Measurements from ENCODE around the gene C1QL2. TPM values are rescaled to one million over a fixed set of nuclear protein-coding genes. Genes with fewer than 3 reads are reported as not detected.

Gene C1QL2
- total and polyA plus RNA-seq, 5 donors from 2014 or later, result not detected

DNA sequence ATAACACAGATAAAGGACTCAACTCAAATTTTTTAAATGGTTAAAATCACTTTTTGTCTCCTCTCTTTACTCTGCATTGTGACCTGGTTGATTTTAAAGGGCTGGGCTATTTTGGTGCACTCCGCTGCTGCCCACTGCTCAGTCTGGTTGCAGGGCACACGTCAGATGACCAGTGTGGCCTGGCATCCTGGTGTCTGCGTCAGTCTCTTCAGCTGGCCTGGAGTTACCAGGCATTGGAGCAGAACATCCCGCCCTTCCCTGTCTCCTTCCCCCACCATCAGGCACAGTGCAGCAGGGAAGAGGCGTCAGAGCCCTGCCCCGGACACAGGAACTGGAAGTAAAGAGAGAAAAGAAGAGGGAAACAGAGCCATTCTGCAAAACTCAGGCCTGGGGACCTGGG, 8.9 kb downstream of the C1QL2 start:
- no peak overlapping the region for H3K27ac Mint-ChIP-seq
- H3K27me3 Mint-ChIP-seq, result peaks cover 22% of the 10 kb centered on the region
- DNase-seq (no peak), ATAC-seq (ENCODE audit: low read depth in 2 of 2) (no peak)
- H3K4me3 Mint-ChIP-seq, result no peak overlapping the region
- no peaks in the 10 kb centered on the region for H3K4me1 ChIP-seq (ENCODE audit: control insufficient read depth, insufficient read depth, low read length, poor library complexity, severe bottlenecking)
- H3K27ac ChIP-seq (ENCODE audit: insufficient read depth, low read length, poor library complexity, severe bottlenecking), result no peak overlapping the region
- H3K36me3 Mint-ChIP-seq, result no peaks in the 10 kb centered on the region
- H3K4me1 Mint-ChIP-seq, result no peaks in the 10 kb centered on the region
- no peak overlapping the region for H3K4me3 ChIP-seq (ENCODE audit: low read depth, low read length)
- no peaks in the 10 kb centered on the region for H3K9me3 ChIP-seq (ENCODE audit: control insufficient read depth in 2 of 2, low read length in 2 of 2)
- H3K9me3 Mint-ChIP-seq, result peaks cover 0 to 2% (median 0%) of the 10 kb centered on the region in 7 donors
- no peaks in the 10 kb centered on the region for H3K36me3 ChIP-seq (ENCODE audit: control insufficient read depth, insufficient read depth, low read length)
- no peaks in the 10 kb centered on the region for H3K27me3 ChIP-seq (ENCODE audit: control insufficient read depth, insufficient read depth, low read length)

DNA sequence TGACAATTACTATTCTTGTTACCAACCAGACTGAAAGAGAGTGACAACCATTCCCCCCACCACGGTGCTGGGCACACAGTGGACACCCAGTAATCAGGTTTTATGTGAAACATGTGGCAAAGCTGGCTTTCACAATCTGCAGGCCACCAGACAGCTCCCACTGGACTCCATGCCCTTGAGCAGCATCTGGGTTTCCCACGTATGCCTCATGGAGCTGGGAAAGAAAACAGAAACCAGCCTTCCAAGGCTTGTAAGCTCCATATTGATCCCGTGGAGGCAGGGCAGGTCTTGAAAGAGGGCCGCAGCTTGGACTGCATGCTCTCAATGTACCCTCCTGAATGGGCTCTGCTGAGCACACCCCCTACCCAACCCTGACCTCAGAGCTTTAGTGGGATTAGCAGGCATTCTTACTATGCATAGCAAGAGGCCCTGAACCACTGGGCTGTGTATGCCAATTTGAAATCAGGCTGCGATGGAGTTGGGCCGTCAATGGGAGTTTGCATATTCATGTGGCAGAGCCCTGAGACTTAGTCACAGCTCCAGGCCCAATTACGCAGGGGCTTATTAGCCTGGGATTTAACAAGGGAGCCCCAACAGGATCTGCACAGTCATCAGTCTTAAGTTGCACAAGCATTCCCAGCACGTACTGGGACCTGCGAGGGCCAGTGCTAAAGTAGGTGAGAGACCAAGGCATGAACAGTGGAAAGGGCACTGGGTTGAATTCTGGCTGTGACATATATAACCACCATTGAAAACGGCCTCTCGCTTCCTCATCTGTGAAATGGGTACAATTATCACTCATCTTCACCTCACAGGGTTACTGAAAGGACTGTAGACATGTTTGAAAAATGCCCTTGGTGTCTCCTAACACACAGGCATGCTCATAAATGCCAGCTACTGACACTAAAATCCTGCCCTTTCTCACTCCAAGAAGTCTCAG, 10.5 kb downstream of the C1QL2 start:
- Histone ChIP-seq H3K9me3 (ENCODE audit: control insufficient read depth in 2 of 2, low read length in 2 of 2) (no peaks in the 10 kb centered on the region), H3K4me3 (ENCODE audit: low read depth, low read length) (no peak overlapping the region), H3K27me3 (ENCODE audit: control insufficient read depth, insufficient read depth, low read length) (no peaks in the 10 kb centered on the region), H3K36me3 (ENCODE audit: control insufficient read depth, insufficient read depth, low read length) (no peaks in the 10 kb centered on the region), H3K27ac (ENCODE audit: insufficient read depth, low read length, poor library complexity, severe bottlenecking) (no peak overlapping the region), H3K4me1 (ENCODE audit: control insufficient read depth, insufficient read depth, low read length, poor library complexity, severe bottlenecking) (no peaks in the 10 kb centered on the region)
- peaks cover 20% of the 10 kb centered on the region for H3K27me3 Mint-ChIP-seq
- DNase-seq (no peak), ATAC-seq (ENCODE audit: low read depth in 2 of 2) (no peak)
- no peak overlapping the region for H3K4me3 Mint-ChIP-seq
- no peaks in the 10 kb centered on the region for H3K36me3 Mint-ChIP-seq
- H3K9me3 Mint-ChIP-seq, result peaks cover 0 to 2% (median 0%) of the 10 kb centered on the region in 7 donors
- H3K4me1 Mint-ChIP-seq, result no peaks in the 10 kb centered on the region
- no peak overlapping the region for H3K27ac Mint-ChIP-seq

DNA sequence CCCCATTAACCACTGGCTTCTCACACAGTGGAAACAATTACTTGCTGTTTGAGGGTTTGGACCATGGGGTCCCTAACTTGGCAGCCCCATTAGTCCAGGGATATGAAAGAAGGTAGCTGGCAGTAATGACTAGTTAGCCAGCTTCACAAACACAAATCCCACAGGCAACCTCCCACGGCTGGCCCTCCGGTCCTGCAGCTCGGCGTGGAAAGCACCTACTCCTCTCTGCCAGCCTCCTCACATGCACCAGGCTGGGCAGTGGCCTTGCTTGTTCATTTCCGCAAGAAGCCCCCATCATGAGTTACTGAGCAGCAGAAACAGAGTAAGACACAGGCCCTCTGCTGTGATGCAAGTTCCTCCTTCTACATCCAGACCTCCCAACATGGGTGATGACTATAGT, 13.7 kb downstream of the C1QL2 start:
- no peaks in the 10 kb centered on the region for H3K36me3 ChIP-seq (ENCODE audit: control insufficient read depth, insufficient read depth, low read length)
- Mint-ChIP-seq H3K27ac (no peak overlapping the region), H3K9me3 (peaks cover 0 to 2% (median 0%) of the 10 kb centered on the region in 7 donors), H3K4me3 (no peak overlapping the region), H3K4me1 (no peaks in the 10 kb centered on the region), H3K27me3 (peaks cover 8% of the 10 kb centered on the region), H3K36me3 (no peaks in the 10 kb centered on the region)
- no peaks in the 10 kb centered on the region for H3K4me1 ChIP-seq (ENCODE audit: control insufficient read depth, insufficient read depth, low read length, poor library complexity, severe bottlenecking)
- no peaks in the 10 kb centered on the region for H3K27me3 ChIP-seq (ENCODE audit: control insufficient read depth, insufficient read depth, low read length)
- no peaks in the 10 kb centered on the region for H3K9me3 ChIP-seq (ENCODE audit: control insufficient read depth in 2 of 2, low read length in 2 of 2)
- no peak overlapping the region for H3K4me3 ChIP-seq (ENCODE audit: low read depth, low read length)
- H3K27ac ChIP-seq (ENCODE audit: insufficient read depth, low read length, poor library complexity, severe bottlenecking), result no peak overlapping the region
- no peak for DNase-seq
- no peak for ATAC-seq (ENCODE audit: low read depth in 2 of 2)

DNA sequence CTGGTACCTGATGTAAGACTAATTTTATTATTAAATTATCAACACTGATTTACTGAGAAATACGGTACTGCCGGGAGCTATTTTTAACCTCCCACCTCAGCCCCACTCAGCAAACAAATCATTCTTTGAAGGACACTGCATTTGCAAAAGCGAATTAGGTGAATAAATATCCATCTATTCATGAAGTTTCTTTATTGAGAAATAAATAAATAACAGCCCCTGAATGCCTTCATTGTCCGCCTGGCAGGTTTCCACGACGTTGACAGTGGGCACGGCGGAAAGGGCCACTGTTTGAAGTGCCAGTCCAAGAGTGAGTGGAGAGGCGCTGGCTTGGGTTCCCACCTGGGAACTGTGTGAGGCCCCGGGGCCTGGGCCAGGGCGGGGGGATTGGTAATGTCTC, 15.7 kb downstream of the C1QL2 start:
- no peak overlapping the region for H3K27ac Mint-ChIP-seq
- H3K36me3 Mint-ChIP-seq, result no peaks in the 10 kb centered on the region
- H3K4me1 ChIP-seq (ENCODE audit: control insufficient read depth, insufficient read depth, low read length, poor library complexity, severe bottlenecking), result no peaks in the 10 kb centered on the region
- H3K4me3 Mint-ChIP-seq, result no peak overlapping the region
- H3K27ac ChIP-seq (ENCODE audit: insufficient read depth, low read length, poor library complexity, severe bottlenecking), result no peak overlapping the region
- peaks cover 0 to 2% (median 0%) of the 10 kb centered on the region in 7 donors for H3K9me3 Mint-ChIP-seq
- H3K27me3 ChIP-seq (ENCODE audit: control insufficient read depth, insufficient read depth, low read length), result no peaks in the 10 kb centered on the region
- H3K9me3 ChIP-seq (ENCODE audit: control insufficient read depth in 2 of 2, low read length in 2 of 2), result no peaks in the 10 kb centered on the region
- ATAC-seq (ENCODE audit: low read depth in 2 of 2), result no peak
- H3K4me3 ChIP-seq (ENCODE audit: low read depth, low read length), result no peak overlapping the region
- no peaks in the 10 kb centered on the region for H3K36me3 ChIP-seq (ENCODE audit: control insufficient read depth, insufficient read depth, low read length)
- no peaks in the 10 kb centered on the region for H3K4me1 Mint-ChIP-seq
- no peak for DNase-seq
- H3K27me3 Mint-ChIP-seq, result peaks cover 8% of the 10 kb centered on the region

DNA sequence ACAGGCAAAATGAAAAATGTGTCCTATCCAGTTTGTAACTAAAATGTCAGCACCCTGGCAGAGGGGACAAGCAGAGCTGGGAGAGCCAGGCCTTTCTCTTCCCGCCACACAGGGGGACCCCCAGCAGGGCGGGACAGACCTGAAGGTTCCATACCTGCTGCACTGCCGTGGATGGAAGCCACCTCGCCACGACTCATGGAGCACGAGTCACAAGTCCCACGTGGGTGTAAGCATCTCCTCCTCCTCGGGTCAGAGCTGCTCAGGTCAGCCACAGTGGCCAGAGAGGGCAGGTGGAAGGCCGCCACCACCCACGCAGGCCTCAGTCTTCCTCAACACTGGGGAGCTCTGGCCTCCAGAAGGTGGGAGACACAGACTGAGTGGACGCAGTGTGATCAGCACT, 21.0 kb downstream of the C1QL2 start:
- no peak overlapping the region for H3K27ac Mint-ChIP-seq
- H3K36me3 Mint-ChIP-seq, result no peaks in the 10 kb centered on the region
- peaks cover 0 to 1% (median 0%) of the 10 kb centered on the region in 7 donors for H3K9me3 Mint-ChIP-seq
- no peaks in the 10 kb centered on the region for H3K4me1 Mint-ChIP-seq
- ATAC-seq (ENCODE audit: low read depth in 2 of 2) (no peak), DNase-seq (no peak)
- no peaks in the 10 kb centered on the region for H3K4me1 ChIP-seq (ENCODE audit: control insufficient read depth, insufficient read depth, low read length, poor library complexity, severe bottlenecking)
- H3K36me3 ChIP-seq (ENCODE audit: control insufficient read depth, insufficient read depth, low read length), result no peaks in the 10 kb centered on the region
- no peak overlapping the region for H3K4me3 ChIP-seq (ENCODE audit: low read depth, low read length)
- peaks cover 6% of the 10 kb centered on the region for H3K27me3 Mint-ChIP-seq
- H3K4me3 Mint-ChIP-seq, result no peak overlapping the region
- no peaks in the 10 kb centered on the region for H3K9me3 ChIP-seq (ENCODE audit: control insufficient read depth in 2 of 2, low read length in 2 of 2)
- no peaks in the 10 kb centered on the region for H3K27me3 ChIP-seq (ENCODE audit: control insufficient read depth, insufficient read depth, low read length)
- H3K27ac ChIP-seq (ENCODE audit: insufficient read depth, low read length, poor library complexity, severe bottlenecking), result no peak overlapping the region

DNA sequence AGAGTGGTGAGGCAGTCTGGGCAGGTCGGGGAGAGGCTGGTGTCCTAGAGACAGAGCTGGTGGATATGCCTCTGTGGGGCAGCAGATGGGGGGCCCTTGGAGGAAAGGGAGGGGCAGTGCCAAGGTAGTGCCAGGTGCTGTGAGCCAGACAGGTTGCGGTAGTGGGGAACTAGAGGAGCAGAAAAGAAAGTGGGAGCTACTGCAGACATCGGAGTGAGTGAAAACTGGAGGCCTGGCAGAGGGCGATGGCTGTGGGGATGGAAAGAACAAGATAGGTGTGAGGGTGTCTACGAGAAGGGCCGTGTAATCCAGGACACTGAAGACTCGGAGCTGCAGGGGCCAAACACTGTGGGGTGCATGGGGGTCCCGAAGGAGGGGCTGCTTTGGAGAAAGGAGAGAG, 21.7 kb downstream of the C1QL2 start:
- H3K36me3 Mint-ChIP-seq, result no peaks in the 10 kb centered on the region
- H3K27me3 Mint-ChIP-seq, result peaks cover 6% of the 10 kb centered on the region
- no peaks in the 10 kb centered on the region for H3K27me3 ChIP-seq (ENCODE audit: control insufficient read depth, insufficient read depth, low read length)
- H3K27ac ChIP-seq (ENCODE audit: insufficient read depth, low read length, poor library complexity, severe bottlenecking), result no peak overlapping the region
- no peaks in the 10 kb centered on the region for H3K9me3 ChIP-seq (ENCODE audit: control insufficient read depth in 2 of 2, low read length in 2 of 2)
- H3K9me3 Mint-ChIP-seq, result peaks cover 0 to 1% (median 0%) of the 10 kb centered on the region in 7 donors
- H3K4me3 ChIP-seq (ENCODE audit: low read depth, low read length), result no peak overlapping the region
- H3K4me1 ChIP-seq (ENCODE audit: control insufficient read depth, insufficient read depth, low read length, poor library complexity, severe bottlenecking), result no peaks in the 10 kb centered on the region
- no peaks in the 10 kb centered on the region for H3K4me1 Mint-ChIP-seq
- H3K36me3 ChIP-seq (ENCODE audit: control insufficient read depth, insufficient read depth, low read length), result no peaks in the 10 kb centered on the region
- ATAC-seq (ENCODE audit: low read depth in 2 of 2) (no peak), DNase-seq (no peak)
- H3K27ac Mint-ChIP-seq, result no peak overlapping the region
- H3K4me3 Mint-ChIP-seq, result no peak overlapping the region

DNA sequence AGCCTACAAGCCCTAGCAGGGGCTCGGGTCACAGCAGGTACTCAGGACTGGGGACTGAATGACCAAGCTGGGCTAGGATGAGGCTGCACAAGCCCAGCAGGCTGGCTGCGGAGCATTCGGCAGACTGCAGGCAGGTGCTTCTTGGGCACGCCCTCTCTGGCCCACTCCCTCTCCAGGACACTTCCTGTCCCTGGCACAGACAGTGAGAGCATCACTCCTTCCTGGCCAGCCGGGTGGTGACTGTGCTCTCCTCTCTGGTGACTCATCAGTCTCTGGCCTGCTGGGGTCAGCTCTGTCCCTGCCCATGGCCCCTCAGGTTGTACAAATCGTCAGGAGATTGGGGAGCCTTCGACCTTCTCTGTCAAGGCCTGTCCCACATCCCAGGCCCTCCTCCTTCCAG, 22.5 kb downstream of the C1QL2 start:
- Mint-ChIP-seq H3K9me3 (peaks cover 0 to 1% (median 0%) of the 10 kb centered on the region in 7 donors), H3K4me3 (no peak overlapping the region), H3K27ac (no peak overlapping the region), H3K4me1 (no peaks in the 10 kb centered on the region), H3K27me3 (peaks cover 6% of the 10 kb centered on the region), H3K36me3 (no peaks in the 10 kb centered on the region)
- ATAC-seq (ENCODE audit: low read depth in 2 of 2), result no peak
- Histone ChIP-seq H3K27me3 (ENCODE audit: control insufficient read depth, insufficient read depth, low read length) (no peaks in the 10 kb centered on the region), H3K4me3 (ENCODE audit: low read depth, low read length) (no peak overlapping the region), H3K36me3 (ENCODE audit: control insufficient read depth, insufficient read depth, low read length) (no peaks in the 10 kb centered on the region), H3K27ac (ENCODE audit: insufficient read depth, low read length, poor library complexity, severe bottlenecking) (no peak overlapping the region), H3K4me1 (ENCODE audit: control insufficient read depth, insufficient read depth, low read length, poor library complexity, severe bottlenecking) (no peaks in the 10 kb centered on the region), H3K9me3 (ENCODE audit: control insufficient read depth in 2 of 2, low read length in 2 of 2) (no peaks in the 10 kb centered on the region)
- DNase-seq, result no peak

DNA sequence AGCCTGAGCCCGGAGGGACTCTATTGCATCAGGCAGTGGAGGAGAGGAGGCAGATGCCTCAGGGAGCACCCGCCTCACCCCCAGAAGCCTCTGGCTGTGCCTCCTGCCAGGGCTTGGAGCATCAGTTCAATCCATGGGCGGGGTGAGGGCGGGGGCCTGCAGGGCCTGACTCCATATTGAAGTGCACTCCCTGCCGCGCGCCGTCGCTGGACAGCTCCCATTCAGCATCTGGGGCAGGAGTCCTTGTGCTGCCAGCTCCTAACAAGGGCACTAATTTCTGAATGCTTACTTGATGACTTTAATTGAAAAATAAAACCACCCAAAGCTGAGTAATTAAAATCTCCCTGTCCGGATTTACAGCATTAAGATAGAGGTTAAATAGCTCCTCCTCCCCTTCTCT, 23.8 kb downstream of the C1QL2 start:
- Histone ChIP-seq H3K9me3 (ENCODE audit: control insufficient read depth in 2 of 2, low read length in 2 of 2) (no peaks in the 10 kb centered on the region), H3K27me3 (ENCODE audit: control insufficient read depth, insufficient read depth, low read length) (no peaks in the 10 kb centered on the region), H3K36me3 (ENCODE audit: control insufficient read depth, insufficient read depth, low read length) (no peaks in the 10 kb centered on the region), H3K4me3 (ENCODE audit: low read depth, low read length) (no peak overlapping the region), H3K4me1 (ENCODE audit: control insufficient read depth, insufficient read depth, low read length, poor library complexity, severe bottlenecking) (no peaks in the 10 kb centered on the region), H3K27ac (ENCODE audit: insufficient read depth, low read length, poor library complexity, severe bottlenecking) (no peak overlapping the region)
- H3K9me3 Mint-ChIP-seq, result peaks cover 0 to 1% (median 0%) of the 10 kb centered on the region in 7 donors
- no peak overlapping the region for H3K4me3 Mint-ChIP-seq
- DNase-seq, result no peak
- peaks cover 6% of the 10 kb centered on the region for H3K27me3 Mint-ChIP-seq
- H3K4me1 Mint-ChIP-seq, result no peaks in the 10 kb centered on the region
- no peak overlapping the region for H3K27ac Mint-ChIP-seq
- H3K36me3 Mint-ChIP-seq, result no peaks in the 10 kb centered on the region
- no peak for ATAC-seq (ENCODE audit: low read depth in 2 of 2)
